Measurements from ENCODE around the gene PLEKHN1.
"Not testable (repeated sequence)": the region's sequence is repeated elsewhere in the genome, so short reads cannot be mapped to it uniquely, and the experiment has no call there.

Gene PLEKHN1

GRCh38 chr1:1001057-1001783 is 34.9 kb downstream of the PLEKHN1 start:
- Histone ChIP-seq H3K4me3 (ENCODE audit: insufficient read depth, low read depth, low read length) (peak overlapping the region; percentile 71), H3K27ac (ENCODE audit: insufficient read depth, low read depth, low read length, poor library complexity, severe bottlenecking) (peak overlapping the region; percentile 98), H3K9me3 (ENCODE audit: control insufficient read depth, low read length) (no peaks in the 10 kb centered on the region), H3K36me3 (ENCODE audit: control insufficient read depth, insufficient read depth, low read length) (no peaks in the 10 kb centered on the region), H3K4me1 (ENCODE audit: control insufficient read depth, insufficient read depth, low read length) (peaks cover 41% of the 10 kb centered on the region), H3K27me3 (ENCODE audit: control insufficient read depth, insufficient read depth, low read length, poor library complexity, severe bottlenecking) (peaks cover 60% of the 10 kb centered on the region)
- WGBS, 2 experiments = 3 to 5% methylated on average over 58 of the region's 58 CpGs

- H3K36me3 ChIP-seq (ENCODE audit: control insufficient read depth, insufficient read depth, low read length) = no peaks in the 10 kb centered on the region
These were observed 37.5 kb downstream of the PLEKHN1 start for GRCh38 chr1:1003618-1004419.

GRCh38 chr1:1004420-1004779 is 38.1 kb downstream of the PLEKHN1 start:
- Histone ChIP-seq H3K4me1 (ENCODE audit: control insufficient read depth, insufficient read depth, low read length) (peaks cover 31% of the 10 kb centered on the region), H3K36me3 (ENCODE audit: control insufficient read depth, insufficient read depth, low read length) (no peaks in the 10 kb centered on the region), H3K27me3 (ENCODE audit: control insufficient read depth, insufficient read depth, low read length, poor library complexity, severe bottlenecking) (peaks cover 32% of the 10 kb centered on the region), H3K9me3 (ENCODE audit: control insufficient read depth, low read length) (no peaks in the 10 kb centered on the region), H3K4me3 (ENCODE audit: insufficient read depth, low read depth, low read length) (no peak overlapping the region), H3K27ac (ENCODE audit: insufficient read depth, low read depth, low read length, poor library complexity, severe bottlenecking) (no peak overlapping the region)
- WGBS, 2 experiments = 79 to 84% methylated on average over 7 of the region's 7 CpGs

More at GRCh38 chr1:1003618-1004419, 37.5 kb downstream of the PLEKHN1 start:
- Histone ChIP-seq H3K4me3 (ENCODE audit: insufficient read depth, low read depth, low read length) (no peak overlapping the region), H3K27ac (ENCODE audit: insufficient read depth, low read depth, low read length, poor library complexity, severe bottlenecking) (no peak overlapping the region), H3K9me3 (ENCODE audit: control insufficient read depth, low read length) (no peaks in the 10 kb centered on the region), H3K4me1 (ENCODE audit: control insufficient read depth, insufficient read depth, low read length) (peaks cover 31% of the 10 kb centered on the region), H3K27me3 (ENCODE audit: control insufficient read depth, insufficient read depth, low read length, poor library complexity, severe bottlenecking) (peaks cover 38% of the 10 kb centered on the region)
- 81% methylated on average over 22 of the region's 22 CpGs for WGBS, 2 experiments

GRCh38 chr1:1004780-1005697 is 38.8 kb downstream of the PLEKHN1 start:
- Histone ChIP-seq H3K27ac (ENCODE audit: insufficient read depth, low read depth, low read length, poor library complexity, severe bottlenecking) (no peak overlapping the region), H3K4me3 (ENCODE audit: insufficient read depth, low read depth, low read length) (no peak overlapping the region), H3K27me3 (ENCODE audit: control insufficient read depth, insufficient read depth, low read length, poor library complexity, severe bottlenecking) (peaks cover 27% of the 10 kb centered on the region), H3K9me3 (ENCODE audit: control insufficient read depth, low read length) (no peaks in the 10 kb centered on the region), H3K4me1 (ENCODE audit: control insufficient read depth, insufficient read depth, low read length) (peaks cover 31% of the 10 kb centered on the region), H3K36me3 (ENCODE audit: control insufficient read depth, insufficient read depth, low read length) (no peaks in the 10 kb centered on the region)
- 44 to 49% methylated on average over 21 of the region's 21 CpGs for whole genome bisulfite sequencing, 2 experiments

- Histone ChIP-seq H3K27ac (ENCODE audit: insufficient read depth, low read depth, low read length, poor library complexity, severe bottlenecking) (no peak overlapping the region), H3K36me3 (ENCODE audit: control insufficient read depth, insufficient read depth, low read length) (no peaks in the 10 kb centered on the region), H3K4me3 (ENCODE audit: insufficient read depth, low read depth, low read length) (no peak overlapping the region), H3K27me3 (ENCODE audit: control insufficient read depth, insufficient read depth, low read length, poor library complexity, severe bottlenecking) (peaks cover 19% of the 10 kb centered on the region), H3K4me1 (ENCODE audit: control insufficient read depth, insufficient read depth, low read length) (peaks cover 31% of the 10 kb centered on the region), H3K9me3 (ENCODE audit: control insufficient read depth, low read length) (no peaks in the 10 kb centered on the region)
- 78 to 79% methylated on average over 23 of the region's 23 CpGs for WGBS, 2 experiments
These were observed 39.6 kb downstream of the PLEKHN1 start for GRCh38 chr1:1005774-1006304.

GRCh38 chr1:1006305-1007159 is 40.2 kb downstream of the PLEKHN1 start:
- H3K27ac ChIP-seq (ENCODE audit: insufficient read depth, low read depth, low read length, poor library complexity, severe bottlenecking) = no peak overlapping the region
- no peak overlapping the region for H3K4me3 ChIP-seq (ENCODE audit: insufficient read depth, low read depth, low read length)
- H3K9me3 ChIP-seq (ENCODE audit: control insufficient read depth, low read length) = no peaks in the 10 kb centered on the region
- 91% methylated on average over 37 of the region's 37 CpGs for WGBS, 2 experiments
- peaks cover 12% of the 10 kb centered on the region for H3K27me3 ChIP-seq (ENCODE audit: control insufficient read depth, insufficient read depth, low read length, poor library complexity, severe bottlenecking)
- no peaks in the 10 kb centered on the region for H3K36me3 ChIP-seq (ENCODE audit: control insufficient read depth, insufficient read depth, low read length)
- H3K4me1 ChIP-seq (ENCODE audit: control insufficient read depth, insufficient read depth, low read length) = peaks cover 31% of the 10 kb centered on the region

GRCh38 chr1:1010131-1010530 is 43.8 kb downstream of the PLEKHN1 start:
- H3K9me3 ChIP-seq (ENCODE audit: control insufficient read depth, low read length); H3K27ac ChIP-seq (ENCODE audit: insufficient read depth, low read depth, low read length, poor library complexity, severe bottlenecking); H3K36me3 ChIP-seq (ENCODE audit: control insufficient read depth, insufficient read depth, low read length); H3K27me3 ChIP-seq (ENCODE audit: control insufficient read depth, insufficient read depth, low read length, poor library complexity, severe bottlenecking); H3K4me3 ChIP-seq (ENCODE audit: insufficient read depth, low read depth, low read length): not testable (repeated sequence)
- peaks cover 30% of the 10 kb centered on the region for H3K4me1 ChIP-seq (ENCODE audit: control insufficient read depth, insufficient read depth, low read length)
- WGBS, 2 experiments = 85 to 91% methylated on average over 7 to 8 of the region's 8 CpGs

- 86 to 87% methylated on average over 14 of the region's 14 CpGs for WGBS, 2 experiments
- no peak overlapping the region for H3K27ac ChIP-seq (ENCODE audit: insufficient read depth, low read depth, low read length, poor library complexity, severe bottlenecking)
- no peaks in the 10 kb centered on the region for H3K27me3 ChIP-seq (ENCODE audit: control insufficient read depth, insufficient read depth, low read length, poor library complexity, severe bottlenecking)
- H3K36me3 ChIP-seq (ENCODE audit: control insufficient read depth, insufficient read depth, low read length) = no peaks in the 10 kb centered on the region
- H3K4me1 ChIP-seq (ENCODE audit: control insufficient read depth, insufficient read depth, low read length) = peaks cover 23% of the 10 kb centered on the region
- no peaks in the 10 kb centered on the region for H3K9me3 ChIP-seq (ENCODE audit: control insufficient read depth, low read length)
- no peak overlapping the region for H3K4me3 ChIP-seq (ENCODE audit: insufficient read depth, low read depth, low read length)
These were observed 45.2 kb downstream of the PLEKHN1 start for GRCh38 chr1:1011396-1011949.

- H3K27me3 ChIP-seq (ENCODE audit: control insufficient read depth, insufficient read depth, low read length, poor library complexity, severe bottlenecking); H3K36me3 ChIP-seq (ENCODE audit: control insufficient read depth, insufficient read depth, low read length); H3K9me3 ChIP-seq (ENCODE audit: control insufficient read depth, low read length): not testable (repeated sequence)
- H3K4me1 ChIP-seq (ENCODE audit: control insufficient read depth, insufficient read depth, low read length) = peaks cover 23% of the 10 kb centered on the region
- WGBS, 2 experiments = 78 to 82% methylated on average over 13 of the region's 13 CpGs
- peak overlapping the region; percentile 62 for H3K27ac ChIP-seq (ENCODE audit: insufficient read depth, low read depth, low read length, poor library complexity, severe bottlenecking)
- H3K4me3 ChIP-seq (ENCODE audit: insufficient read depth, low read depth, low read length) = peak overlapping the region; percentile 61
These were observed 46.4 kb downstream of the PLEKHN1 start for GRCh38 chr1:1012736-1013104.
